ENCODE data around the gene TMA7B. TPM values are rescaled to one million over a fixed set of nuclear protein-coding genes. Genes with fewer than 3 reads are reported as not detected.
A peak's percentile ranks its signal among the peaks of the same experiment; 100 is the strongest.

TMA7B gene
- total RNA-seq, 1 experiment from 2014 or later: not detected

DNA sequence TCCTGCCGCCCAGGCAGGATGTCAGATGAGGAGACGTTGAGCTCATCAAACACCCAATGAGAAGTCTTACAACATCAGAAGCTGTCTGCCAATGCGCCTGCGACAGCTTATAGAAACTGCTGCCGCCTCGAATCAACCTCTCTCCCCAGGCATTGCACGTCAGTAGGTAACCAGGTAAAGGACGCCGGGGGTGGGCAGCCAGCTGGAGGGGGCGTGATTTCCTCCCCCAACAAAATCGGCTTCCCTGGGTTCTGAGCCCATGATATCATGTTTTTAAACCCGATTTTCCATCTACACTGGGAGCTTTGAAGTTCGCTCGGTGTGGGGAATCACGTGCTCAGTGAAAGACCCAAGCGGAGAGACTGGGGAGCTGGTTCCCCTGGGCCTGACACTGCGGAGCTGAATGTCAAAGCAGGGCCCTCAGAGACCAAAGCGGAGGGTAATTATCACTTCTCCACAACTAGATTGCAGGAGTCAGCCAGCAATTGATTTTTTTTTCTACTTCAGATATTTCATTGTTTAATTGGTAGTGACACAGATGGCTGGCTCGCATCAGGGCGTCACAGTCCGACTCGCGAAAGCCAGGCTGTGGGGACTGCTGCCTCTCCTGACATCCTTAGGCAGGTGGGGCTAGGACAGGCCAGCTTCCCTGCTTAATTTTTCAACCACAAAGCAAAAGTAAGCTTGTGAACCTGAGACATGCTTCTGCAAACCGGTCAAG, 49.9 kb downstream of the TMA7B start:
- CTCF ChIA-PET: interaction anchor here (0.6 to 3.2 kb wide), 7 partner anchors 9 to 838 kb away, joined by 3 to 13 read pairs (median 5); no protein-coding TSS in a partner anchor
- Mint-ChIP-seq H3K4me1 (ENCODE audit: insufficient read depth, unreplicated experiment) (peaks cover 39% of the 10 kb centered on the region), H3K27ac (ENCODE audit: low read depth, unreplicated experiment) (peak overlapping the region; percentile 59), H3K36me3 (ENCODE audit: insufficient read depth, unreplicated experiment) (peaks cover 14% of the 10 kb centered on the region), H3K27me3 (ENCODE audit: insufficient read depth, unreplicated experiment) (no peaks in the 10 kb centered on the region), H3K4me3 (ENCODE audit: unreplicated experiment) (no peak overlapping the region), H3K9me3 (ENCODE audit: unreplicated experiment) (no peaks in the 10 kb centered on the region)
- no peak for DNase-seq (ENCODE audit: unreplicated experiment)
- no TSS peak for BruUV-seq (replicated peaks)
- intact Hi-C loops (cut with micrococcal nuclease): no loop called here
- TF ChIP-seq, protein P1, sequence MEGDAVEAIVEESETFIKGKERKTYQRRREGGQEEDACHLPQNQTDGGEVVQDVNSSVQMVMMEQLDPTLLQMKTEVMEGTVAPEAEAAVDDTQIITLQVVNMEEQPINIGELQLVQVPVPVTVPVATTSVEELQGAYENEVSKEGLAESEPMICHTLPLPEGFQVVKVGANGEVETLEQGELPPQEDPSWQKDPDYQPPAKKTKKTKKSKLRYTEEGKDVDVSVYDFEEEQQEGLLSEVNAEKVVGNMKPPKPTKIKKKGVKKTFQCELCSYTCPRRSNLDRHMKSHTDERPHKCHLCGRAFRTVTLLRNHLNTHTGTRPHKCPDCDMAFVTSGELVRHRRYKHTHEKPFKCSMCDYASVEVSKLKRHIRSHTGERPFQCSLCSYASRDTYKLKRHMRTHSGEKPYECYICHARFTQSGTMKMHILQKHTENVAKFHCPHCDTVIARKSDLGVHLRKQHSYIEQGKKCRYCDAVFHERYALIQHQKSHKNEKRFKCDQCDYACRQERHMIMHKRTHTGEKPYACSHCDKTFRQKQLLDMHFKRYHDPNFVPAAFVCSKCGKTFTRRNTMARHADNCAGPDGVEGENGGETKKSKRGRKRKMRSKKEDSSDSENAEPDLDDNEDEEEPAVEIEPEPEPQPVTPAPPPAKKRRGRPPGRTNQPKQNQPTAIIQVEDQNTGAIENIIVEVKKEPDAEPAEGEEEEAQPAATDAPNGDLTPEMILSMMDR (IDR thresholded peaks at IDR 0.05; ENCODE audit: unreplicated experiment): no peak
- POLR2A ChIA-PET: interaction anchor here (0.9 to 2.0 kb wide), 8 partner anchors 11 to 44 kb away, joined by 3 to 6 read pairs (median 4); partner anchors contain the start of gene FAM83F

DNA sequence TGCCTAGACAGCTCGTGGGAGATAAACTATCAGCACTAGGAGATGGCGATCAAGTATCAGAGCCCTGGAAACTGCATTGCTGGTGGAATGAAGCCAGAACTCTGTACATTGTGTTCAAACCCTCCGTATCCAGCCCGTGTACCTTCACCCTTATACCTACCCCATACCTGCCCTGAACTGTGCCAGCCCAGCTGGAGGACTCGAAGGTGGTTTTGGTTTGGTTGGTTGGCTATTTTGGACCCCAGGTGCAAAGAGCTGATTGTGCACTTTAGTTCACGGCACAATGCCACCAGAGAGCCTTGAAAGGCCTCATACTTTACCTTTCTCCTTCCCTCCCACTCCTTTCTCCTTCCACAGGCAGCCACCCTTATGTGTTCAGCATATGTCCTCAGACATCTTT, 50.5 kb downstream of the TMA7B start:
- H3K27ac Mint-ChIP-seq (ENCODE audit: low read depth, unreplicated experiment): no peak overlapping the region
- TF ChIP-seq, protein P1 (IDR thresholded peaks at IDR 0.05; ENCODE audit: unreplicated experiment): no peak
- DNase-seq (ENCODE audit: unreplicated experiment): no peak
- no peaks in the 10 kb centered on the region for H3K27me3 Mint-ChIP-seq (ENCODE audit: insufficient read depth, unreplicated experiment)
- BruUV-seq (replicated peaks): no TSS peak
- no peak overlapping the region for H3K4me3 Mint-ChIP-seq (ENCODE audit: unreplicated experiment)
- H3K36me3 Mint-ChIP-seq (ENCODE audit: insufficient read depth, unreplicated experiment): peaks cover 11% of the 10 kb centered on the region
- POLR2A ChIA-PET: interaction anchor here (1.2 to 1.4 kb wide), 3 partner anchors 12 to 15 kb away, joined by 3 to 5 read pairs (median 4); no protein-coding TSS in a partner anchor
- H3K9me3 Mint-ChIP-seq (ENCODE audit: unreplicated experiment): no peaks in the 10 kb centered on the region
- CTCF ChIA-PET: interaction anchor here (0.7 to 3.2 kb wide), 5 partner anchors 11 to 476 kb away, joined by 4 to 13 read pairs (median 5); no protein-coding TSS in a partner anchor
- H3K4me1 Mint-ChIP-seq (ENCODE audit: insufficient read depth, unreplicated experiment): peaks cover 36% of the 10 kb centered on the region
- intact Hi-C loops (cut with micrococcal nuclease): no loop called here

Other genes with a start within 250 kb of the TMA7B start
- gene ENTHD1, start 66.6 kb upstream of the TMA7B start, total RNA-seq (2022): not detected in 2 replicates
- gene GRAP2, start 59.3 kb upstream of the TMA7B start, total RNA-seq (2022): 0.12 TPM in 1 of 2 replicates, not detected in the other
- 33.1 and 41.3 TPM in 2 replicates for gene FAM83F, start 34.6 kb downstream of the TMA7B start, total RNA-seq (2022)
- gene TNRC6B, start 217.5 kb downstream of the TMA7B start, total RNA-seq (2022): 27.1 and 39.3 TPM in 2 replicates

Data from MCF 10A (cell line).